GM18526 (cell line): ENCODE results near the gene SLC17A4.

Experiments
- POLR2A ChIP-seq: IDR thresholded peaks from 3 replicates; pipeline ENCODE4 v1.6.1; 2011; ENCODE audit not compliant: insufficient read length; ENCODE audit errors: extremely low read depth

Gene SLC17A4

DNA sequence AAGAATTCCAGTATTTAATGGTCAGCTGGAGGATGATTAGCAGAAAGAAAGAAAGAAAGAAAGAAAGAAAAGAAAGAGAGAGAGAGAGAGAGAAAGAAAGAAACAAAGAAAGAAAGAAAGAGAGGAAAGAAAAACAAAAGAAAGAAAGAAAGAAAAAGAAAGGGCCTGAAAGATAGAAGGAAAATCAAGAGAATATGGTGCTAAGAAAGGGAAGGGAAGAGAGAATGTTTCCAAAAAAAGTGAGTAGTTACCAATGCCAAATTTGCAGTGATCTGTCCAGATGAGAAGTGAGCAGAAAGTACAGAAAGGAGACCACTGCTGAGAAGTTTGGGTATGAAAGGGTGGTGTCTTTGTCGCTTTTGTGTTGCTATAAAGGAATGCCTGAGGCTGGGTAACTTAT lies 26.6 kb downstream of the SLC17A4 start:
- no peak for TF ChIP-seq POLR2A

DNA sequence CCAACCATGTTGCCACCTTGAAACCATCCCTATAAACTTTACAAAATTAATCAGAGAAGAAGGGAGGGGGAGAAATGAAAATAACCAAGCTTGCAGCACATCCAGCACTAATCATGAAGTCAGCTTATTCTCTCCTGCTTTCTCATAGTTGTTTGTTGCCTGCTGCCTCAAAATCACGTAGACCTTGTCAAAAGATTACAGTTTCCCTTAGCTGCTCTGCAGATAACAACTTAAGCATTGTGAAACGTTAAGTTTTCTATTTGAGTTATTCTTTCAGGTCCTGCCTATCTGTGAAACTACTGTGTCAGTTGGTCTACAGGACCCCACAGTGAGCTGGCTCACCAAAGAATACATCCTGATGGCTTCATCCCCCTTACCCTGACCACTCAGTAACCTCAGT lies 32.9 kb downstream of the SLC17A4 start:
- TF ChIP-seq POLR2A = no peak

DNA sequence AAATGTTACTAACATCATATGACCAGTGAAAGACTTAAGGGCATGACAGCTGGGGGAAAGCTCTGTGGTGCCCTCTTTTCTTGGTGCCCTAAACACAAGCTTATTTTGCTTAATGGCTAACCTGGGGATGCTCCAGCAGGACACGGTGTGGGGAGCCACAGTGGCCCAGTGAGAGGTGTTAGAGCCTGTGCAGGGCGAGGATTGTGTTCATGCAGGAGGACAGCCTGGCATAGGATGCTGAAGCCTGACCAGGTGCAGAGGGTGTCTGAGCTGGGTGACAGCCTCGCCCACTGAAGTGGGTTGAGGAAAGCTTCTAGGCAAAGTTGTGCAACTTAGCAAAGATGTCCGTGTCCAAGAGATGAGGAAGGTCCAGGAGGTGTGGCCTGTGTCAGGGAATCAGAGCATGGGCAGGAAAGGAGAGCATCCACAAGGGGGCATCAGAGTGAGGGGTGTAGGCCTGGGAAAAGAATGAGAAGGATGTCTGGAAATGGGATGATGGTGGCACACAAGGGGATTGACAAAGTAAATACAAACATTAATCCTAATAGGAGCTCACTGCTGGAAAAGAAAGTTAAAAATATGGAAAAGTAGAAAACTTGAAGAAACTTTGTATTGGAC lies 33.9 kb downstream of the SLC17A4 start:
- no peak for TF ChIP-seq POLR2A

DNA sequence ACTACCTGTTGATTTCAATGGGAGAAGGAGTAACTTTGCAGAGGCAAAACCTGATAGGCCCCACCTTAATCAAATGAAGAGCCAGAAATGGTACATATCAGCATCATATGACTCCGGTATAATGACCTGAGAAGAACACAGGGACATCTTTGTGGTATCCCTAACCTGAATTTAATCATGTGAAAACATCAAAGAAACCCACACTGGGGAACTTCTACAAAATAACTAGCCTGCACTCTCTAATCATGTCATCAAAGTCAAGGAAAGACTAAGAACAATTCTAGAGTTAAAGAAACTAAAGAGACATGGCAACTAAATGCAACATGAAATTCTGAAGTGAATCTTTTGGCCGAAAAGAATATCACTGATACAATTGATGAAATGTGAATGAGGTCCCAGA lies 34.9 kb downstream of the SLC17A4 start:
- TF ChIP-seq POLR2A = no peak

DNA sequence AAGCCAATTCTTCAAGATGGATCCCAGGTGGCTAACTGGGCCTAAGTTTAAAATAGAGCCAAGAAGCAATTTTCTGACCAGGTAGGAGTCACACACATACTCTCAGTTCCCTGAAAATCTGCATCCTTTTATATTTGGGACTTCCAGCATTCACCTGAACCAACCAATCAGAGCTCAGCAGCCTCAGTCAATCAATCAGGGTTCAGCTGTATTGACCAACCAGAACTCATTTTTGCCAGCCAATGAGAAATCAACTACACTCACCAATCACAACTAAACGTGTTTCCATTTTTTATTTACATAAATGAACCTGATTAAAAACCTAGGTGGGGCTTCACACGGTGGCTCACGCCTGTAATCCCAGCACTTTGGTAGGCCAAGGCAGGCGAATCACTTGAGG lies 37.5 kb downstream of the SLC17A4 start:
- TF ChIP-seq POLR2A = no peak

DNA sequence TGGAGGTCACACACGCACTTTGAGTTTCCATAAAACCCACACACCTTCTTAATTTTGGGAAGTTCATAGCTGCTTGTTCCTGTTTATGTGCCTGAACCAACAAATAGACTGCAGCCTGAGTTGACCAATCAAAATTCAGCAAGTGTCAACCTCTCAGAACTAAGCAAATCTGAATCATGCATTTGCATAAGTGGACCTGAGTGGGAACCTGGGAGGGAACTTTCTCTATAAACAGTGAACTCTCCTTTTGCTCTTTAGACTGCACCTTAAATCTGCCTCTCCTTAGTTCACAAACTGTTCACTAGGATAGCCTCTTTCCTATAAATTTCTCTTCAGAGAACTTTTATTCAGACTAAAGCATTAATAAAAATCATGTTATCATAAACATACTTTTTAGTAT lies 39.4 kb downstream of the SLC17A4 start:
- TF ChIP-seq POLR2A = no peak

DNA sequence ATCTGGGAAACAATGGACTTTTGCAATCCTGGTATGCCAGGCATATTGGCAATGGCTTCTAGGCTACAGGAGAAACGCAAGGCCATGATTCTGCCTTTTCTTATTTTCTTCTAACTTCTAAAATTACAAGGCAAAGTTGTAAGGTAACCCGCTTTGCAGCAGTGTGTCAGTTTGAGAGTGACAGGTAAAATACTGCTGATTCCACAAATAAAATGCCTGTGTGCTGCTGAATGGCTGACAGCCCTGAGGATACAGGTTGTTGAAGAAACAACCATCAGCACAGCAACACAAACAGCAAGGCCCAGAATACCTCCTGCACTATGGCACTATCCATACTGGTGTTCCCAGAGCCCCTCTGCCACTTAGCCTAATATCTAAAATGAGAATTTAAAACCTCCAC lies 40.2 kb downstream of the SLC17A4 start:
- TF ChIP-seq POLR2A = no peak

DNA sequence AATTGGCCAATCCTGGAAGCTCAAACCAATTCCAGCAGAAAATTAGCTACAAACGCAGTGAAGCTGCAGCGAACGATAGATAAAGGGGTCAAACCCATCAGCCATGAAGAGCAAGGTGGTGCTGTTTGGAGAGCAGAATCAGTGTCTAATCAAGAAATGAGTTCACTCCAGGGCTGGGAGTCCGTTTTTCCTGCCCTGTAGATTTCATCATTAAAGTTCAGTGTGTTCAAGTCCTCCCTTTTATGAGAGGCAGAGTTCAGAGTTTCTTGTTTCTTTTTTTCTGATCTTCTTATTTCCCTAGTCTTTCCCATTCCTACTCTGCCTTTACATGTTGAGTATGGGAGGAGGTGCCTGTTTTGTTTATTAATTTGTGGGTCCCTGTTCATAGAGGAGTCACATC lies 46.9 kb downstream of the SLC17A4 start:
- TF ChIP-seq POLR2A = no peak

DNA sequence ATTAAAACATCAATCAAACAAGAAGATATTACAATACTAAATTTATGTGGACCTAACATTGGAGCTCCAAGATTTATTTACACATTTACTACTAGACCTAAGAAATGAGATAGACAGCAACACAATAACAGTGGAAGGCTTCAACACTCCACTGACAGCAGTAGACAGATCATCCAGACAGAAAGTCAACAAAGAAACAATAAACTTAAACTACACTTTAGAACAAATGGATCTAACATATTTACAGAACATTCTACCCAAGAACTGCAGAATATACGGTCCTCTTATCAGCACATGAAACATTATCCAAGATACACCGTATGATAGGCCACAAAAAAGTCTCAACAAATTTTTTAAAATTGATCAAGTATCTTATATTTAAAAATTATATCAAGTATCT lies 50.3 kb downstream of the SLC17A4 start:
- TF ChIP-seq POLR2A = no peak

DNA sequence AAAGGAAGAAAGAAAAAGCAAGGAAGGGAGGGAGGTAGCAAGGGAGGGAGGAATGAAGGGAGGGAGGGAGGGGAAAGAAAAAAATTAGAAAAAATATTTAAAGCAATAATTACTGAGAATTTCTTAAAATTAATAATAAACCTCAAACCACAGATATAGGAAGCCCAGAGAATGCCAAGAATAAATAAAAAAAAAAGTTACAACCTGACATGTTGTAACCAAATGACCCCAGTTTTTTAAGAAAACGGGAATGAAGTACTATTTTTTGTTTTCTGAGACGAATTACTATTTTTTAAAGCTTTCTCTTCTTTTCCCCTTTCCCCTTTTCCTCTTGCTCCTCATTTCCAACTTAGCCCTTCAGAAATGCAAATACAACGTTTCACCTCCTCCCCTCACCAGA lies 60.7 kb downstream of the SLC17A4 start:
- no peak for TF ChIP-seq POLR2A

DNA sequence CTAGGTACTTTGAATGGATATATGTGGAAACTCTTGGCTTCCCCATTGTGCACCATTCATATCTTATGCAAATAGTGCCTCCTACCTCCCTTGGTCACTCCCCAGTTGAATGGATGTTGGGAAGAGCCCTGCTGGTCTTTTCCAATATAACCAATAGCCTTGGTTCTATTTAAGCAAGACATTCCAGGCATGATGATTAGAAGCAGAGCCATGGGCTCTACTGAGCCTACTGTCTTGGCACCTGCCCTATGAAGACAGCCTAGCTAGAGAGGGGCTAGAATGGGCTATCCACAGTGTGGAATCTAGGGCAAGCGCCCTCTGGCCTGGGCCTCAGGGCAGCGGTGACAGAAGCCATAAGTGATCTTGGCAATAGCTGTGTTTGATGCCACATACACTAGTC lies 61.7 kb downstream of the SLC17A4 start:
- TF ChIP-seq POLR2A = no peak

DNA sequence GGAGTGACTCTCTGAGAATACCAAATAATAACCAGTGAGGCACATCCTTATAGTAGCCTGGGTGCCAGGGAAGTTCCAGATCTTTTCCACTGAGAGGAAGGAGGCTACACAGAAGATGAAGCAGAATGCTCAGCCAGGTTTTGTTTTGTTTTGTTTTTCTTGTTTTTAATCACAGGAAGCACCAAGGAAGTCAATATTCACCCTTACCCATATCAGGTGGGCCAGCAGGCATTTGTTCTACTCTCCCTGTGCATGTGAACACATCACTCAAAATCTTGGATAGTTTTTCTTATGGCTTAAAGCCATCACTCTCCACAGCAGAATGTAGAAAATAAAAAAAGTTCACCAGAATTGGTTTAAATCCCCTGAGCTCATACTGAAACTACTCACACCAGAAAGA lies 66.8 kb downstream of the SLC17A4 start:
- TF ChIP-seq POLR2A = no peak

DNA sequence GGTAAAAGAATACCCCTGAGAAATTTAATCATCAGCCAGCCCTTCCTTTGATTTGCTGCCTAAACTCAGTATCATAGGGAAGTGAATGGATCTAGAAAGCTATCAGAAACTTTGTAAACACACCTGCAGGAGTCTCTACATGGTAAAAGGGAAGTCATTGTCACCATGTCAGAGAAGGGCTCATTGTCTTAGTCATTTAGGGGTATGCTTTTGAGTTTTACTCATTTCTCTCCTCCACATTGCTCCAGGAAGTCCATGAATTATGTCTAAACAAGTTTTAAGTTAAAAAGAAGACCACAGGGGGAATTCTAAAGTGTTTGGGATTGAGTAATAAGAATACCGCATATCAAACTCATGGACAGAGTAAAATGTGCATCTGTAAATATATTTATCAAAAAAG lies 74.8 kb downstream of the SLC17A4 start:
- no peak for TF ChIP-seq POLR2A

DNA sequence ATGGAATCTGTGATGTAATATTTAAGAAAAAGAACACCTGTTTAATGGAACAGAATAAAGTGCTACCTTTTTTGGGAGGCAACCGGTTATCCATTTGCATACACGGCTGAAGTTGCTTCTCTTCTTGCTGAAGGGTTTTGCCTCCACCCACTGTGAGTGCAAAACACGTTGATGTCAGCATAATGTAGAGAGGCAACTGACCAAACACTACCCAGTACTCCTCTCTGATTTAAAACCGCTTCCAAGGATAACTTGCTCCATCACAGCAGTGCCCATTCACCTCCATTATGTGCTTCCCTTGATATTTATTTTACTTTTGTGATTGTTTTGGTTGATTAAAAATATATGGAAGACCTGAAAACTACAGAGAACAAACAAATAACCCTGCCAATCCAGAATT lies 75.9 kb downstream of the SLC17A4 start:
- no peak for TF ChIP-seq POLR2A
